GM12878 (cell line): ENCODE data around the gene SUN5. TPM values are rescaled to one million over a fixed set of nuclear protein-coding genes. Genes with fewer than 3 reads are reported as not detected.

Experiments used
- ATAC-seq: fragments of 200-7000 bp; cut with Tn5 transposase; 3 replicates; pipeline ENCODE4 v1.9.1; 2020; ENCODE audit warnings: mild to moderate bottlenecking, moderate library complexity
- BruUV-seq: library from RNA; stranded (reverse); fragments of 400-500 nt; replicated peaks from 2 replicates; lab custom pipeline; 2021; lab: Mats Ljungman, UMichigan
- CTCF ChIA-PET: fragments of 300-600 bp; sonication (Branson Sonifier 250); formaldehyde crosslinking; extraction: SDS; loops from one replicate; lab custom pipeline; 2021; ENCODE audit warnings: inconsistent platforms; lab: Yijun Ruan, JAX
- POLR2A ChIA-PET: fragments of 350-600 bp; formaldehyde crosslinking; extraction: SDS; loops from one replicate; lab custom pipeline; 2021; ENCODE audit warnings: inconsistent platforms; lab: Charles Lee
- RAD21 ChIA-PET: fragments of 300-600 bp; sonication (Branson Sonifier 250); formaldehyde crosslinking; loops from one replicate; lab custom pipeline; 2023; ENCODE audit warnings: antibody characterized with exemption; ENCODE audit not compliant: unreplicated experiment; lab: Charles Lee
- SMC1A ChIA-PET: fragments of 300-600 bp; sonication (Branson Sonifier 250); formaldehyde crosslinking; loops from one replicate; lab custom pipeline; 2023; ENCODE audit not compliant: unreplicated experiment, uncharacterized antibody; lab: Charles Lee
- DNase-seq: peaks from one replicate; pipeline ENCODE4 v3.0.0-alpha.2; 2011; ENCODE audit warnings: low read depth, low spot score
- FAIRE-seq: peaks from 3 replicates; lab custom pipeline; 2011; peaks lifted over from hg19 to GRCh38; lab: Jason Lieb, UNC
- H2AFZ ChIP-seq: 2 replicates; pipeline ENCODE4 v1.6.0; 2011; ENCODE audit warnings: low read depth, low read length, control low read depth; ENCODE audit not compliant: control insufficient read depth
- H3K27ac ChIP-seq: 2 replicates; pipeline ENCODE4 v1.5.1; 2011; ENCODE audit warnings: control low read depth; ENCODE audit not compliant: control insufficient read depth, insufficient read depth
- H3K27me3 ChIP-seq, 2 experiments: replicated peaks in 1 of 2; 2 replicates each; pipeline versions ENCODE4 v1.6.0 to v1.6.1; 2011; ENCODE audit warnings: low read length in 1 of 2; ENCODE audit not compliant: control insufficient read depth in 2 of 2, insufficient read depth in 2 of 2
- H3K36me3 ChIP-seq, 2 experiments: 2 replicates each; pipeline ENCODE4 v1.5.1; 2011; ENCODE audit warnings: low read length in 1 of 2; ENCODE audit not compliant: control insufficient read depth in 2 of 2, insufficient read depth in 2 of 2
- H3K4me1 ChIP-seq: 2 replicates; pipeline ENCODE4 v1.6.1; 2011; ENCODE audit warnings: mild to moderate bottlenecking, low read length, moderate library complexity, mixed read lengths; ENCODE audit not compliant: control insufficient read depth, insufficient read depth
- H3K4me2 ChIP-seq: 2 replicates; pipeline ENCODE4 v1.6.0; 2011; ENCODE audit warnings: control low read depth; ENCODE audit not compliant: control insufficient read depth, insufficient read depth
- H3K4me3 ChIP-seq: fragments of 200-600 bp; sonication (generic); 2 replicates; pipeline ENCODE4 v1.5.1; 2016
- H3K79me2 ChIP-seq: 2 replicates; pipeline ENCODE4 v1.6.0; 2011; ENCODE audit warnings: low read length; ENCODE audit not compliant: control insufficient read depth, insufficient read depth
- H3K9ac ChIP-seq: 2 replicates; pipeline ENCODE4 v1.8.0; 2011; ENCODE audit warnings: low read length, control low read depth, mixed read lengths; ENCODE audit not compliant: control insufficient read depth, insufficient read depth
- H3K9me3 ChIP-seq: replicated peaks from 3 replicates; pipeline ENCODE4 v1.5.1; 2011; ENCODE audit warnings: mild to moderate bottlenecking, low read length; ENCODE audit not compliant: control insufficient read depth, insufficient read depth
- H4K20me1 ChIP-seq: 2 replicates; pipeline ENCODE4 v1.6.0; 2011; ENCODE audit not compliant: control insufficient read depth, insufficient read depth
- GATAD2B ChIP-seq: fragments of 450-650 bp; conservative IDR thresholded peaks from 2 replicates; pipeline ENCODE4 v1.6.1; 2017; ENCODE audit warnings: low read depth, mild to moderate bottlenecking, moderate library complexity
- PAX8 ChIP-seq: fragments of 450-650 bp; IDR thresholded peaks from 2 replicates; pipeline ENCODE4 v1.6.1; 2017; ENCODE audit warnings: mild to moderate bottlenecking, moderate library complexity
- ZZZ3 ChIP-seq: IDR thresholded peaks from 2 replicates; pipeline ENCODE4 v1.6.1; 2011; ENCODE audit warnings: low read depth; ENCODE audit not compliant: control insufficient read depth, insufficient read length
- WGBS: methylation state at CpG from one replicate; pipeline ENCODE4 v1.1.6; 2016; ENCODE audit warnings: low lambda C conversion rate; ENCODE audit not compliant: insufficient replicate concordance, insufficient coverage; ENCODE audit errors: missing lambda C conversion rate; 5-methylcytosine and 5-hydroxymethylcytosine counted together
- in situ Hi-C: fragments of 300-500 bp; cut with MboI; formaldehyde crosslinking; loops from 9 replicates; pipeline ENCODE4 v1.14.3; 2018; ENCODE audit warnings: mixed read lengths
- intact Hi-C: fragments of 100-400 bp; cut with micrococcal nuclease; formaldehyde crosslinking; loops from one replicate; pipeline ENCODE4 v1.14.2; 2022; ENCODE audit not compliant: unreplicated experiment
- polyA plus RNA-seq, 11 experiments: library from polyadenylated mRNA; depleted of rRNA in 4 of 11; unstranded in 6 of 11; stranded (reverse) in 5 of 11; fragments of >200 nt; fragmentation: Nextera tagmentation in 4 of 11; fragmentation: Illumina TruSeq in 1 of 11; extraction: Ambion mirVana in 4 of 11; extraction: Trizol in 1 of 11; gene quantifications; 1 replicate in 1 of 11; 2 replicates in 10 of 11; pipeline versions ENCODE4 v1.2.1 to v1.2.3, GENCODE V29; 2011 to 2016; ENCODE audit warnings: inconsistent platforms in 2 of 11, missing spikeins in 2 of 11, low read depth in 1 of 11
- total RNA-seq, 4 experiments: library from RNA; depleted of rRNA in 3 of 4; stranded (reverse); fragments of >200 nt in 3 of 4; fragmentation: Illumina TruSeq in 1 of 4; extraction: Trizol in 1 of 4; gene quantifications; 2 replicates each; pipeline versions ENCODE4 v1.2.1 to v1.2.3, GENCODE V29; 2013 to 2021
- TF ChIP-seq, protein P1 (sequence below): fragments of 450-650 bp; IDR thresholded peaks from 2 replicates; pipeline ENCODE4 v1.6.1; 2017; ENCODE audit warnings: mild to moderate bottlenecking, low read depth, inconsistent platforms; ENCODE audit not compliant: poor library complexity, severe bottlenecking
- TF ChIP-seq, protein P2 (sequence below): IDR thresholded peaks from 2 replicates; pipeline ENCODE4 v1.6.1; 2012; ENCODE audit warnings: low read depth, low read length, improper control_type of control experiment
- TF ChIP-seq, protein P3 (sequence below): fragments of 450-650 bp; IDR thresholded peaks from 2 replicates; pipeline ENCODE4 v1.6.1; 2017; ENCODE audit warnings: mild to moderate bottlenecking, moderate library complexity
- TF ChIP-seq, protein P4 (sequence below): fragments of 450-650 bp; IDR thresholded peaks from 2 replicates; pipeline ENCODE4 v1.6.1; 2017; ENCODE audit warnings: antibody characterized with exemption, mild to moderate bottlenecking, moderate library complexity

The SUN5 gene
- total and polyA plus RNA-seq, 10 of the 15 experiments (the other 5 are each of a cell fraction or from before 2014, with no cell fraction given) = not detected

DNA sequence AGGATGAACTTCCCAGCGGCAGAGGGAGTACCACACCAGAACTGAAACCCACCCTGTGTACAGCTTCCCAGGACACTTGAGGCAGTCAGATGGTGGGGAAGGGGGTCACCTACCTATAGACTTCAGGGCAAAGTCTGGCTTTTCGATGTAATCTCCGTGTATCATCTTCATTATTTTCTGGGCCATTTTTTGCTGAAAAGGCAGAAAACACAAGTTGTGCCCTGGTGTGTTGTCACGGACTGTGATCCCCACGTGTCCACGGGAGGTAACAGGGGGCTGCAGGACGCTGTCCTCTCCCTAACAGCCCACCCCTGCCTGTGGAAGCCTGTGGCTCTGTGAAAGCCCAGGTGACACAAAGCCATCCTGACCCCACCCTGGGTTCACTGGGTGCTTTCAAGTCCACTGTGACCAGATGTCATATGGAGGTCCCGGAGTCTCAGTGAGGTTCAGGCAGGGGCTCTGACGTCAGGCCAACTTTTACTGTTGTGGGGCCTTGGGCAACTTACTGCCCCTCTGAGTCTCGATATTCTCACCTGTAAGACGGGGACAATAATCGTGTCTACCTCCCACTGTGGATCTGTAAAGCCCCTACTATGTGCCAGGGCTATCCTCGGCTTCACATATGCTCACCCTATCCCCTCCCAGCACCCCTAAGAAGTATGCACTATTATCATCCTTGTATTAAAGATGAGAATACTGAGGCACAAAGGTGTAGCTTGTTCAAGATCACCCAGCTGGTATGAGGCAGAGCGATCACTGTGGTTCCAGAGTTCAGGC is 14.5 kb downstream of the SUN5 start (continued):
- TF ChIP-seq, protein P1, sequence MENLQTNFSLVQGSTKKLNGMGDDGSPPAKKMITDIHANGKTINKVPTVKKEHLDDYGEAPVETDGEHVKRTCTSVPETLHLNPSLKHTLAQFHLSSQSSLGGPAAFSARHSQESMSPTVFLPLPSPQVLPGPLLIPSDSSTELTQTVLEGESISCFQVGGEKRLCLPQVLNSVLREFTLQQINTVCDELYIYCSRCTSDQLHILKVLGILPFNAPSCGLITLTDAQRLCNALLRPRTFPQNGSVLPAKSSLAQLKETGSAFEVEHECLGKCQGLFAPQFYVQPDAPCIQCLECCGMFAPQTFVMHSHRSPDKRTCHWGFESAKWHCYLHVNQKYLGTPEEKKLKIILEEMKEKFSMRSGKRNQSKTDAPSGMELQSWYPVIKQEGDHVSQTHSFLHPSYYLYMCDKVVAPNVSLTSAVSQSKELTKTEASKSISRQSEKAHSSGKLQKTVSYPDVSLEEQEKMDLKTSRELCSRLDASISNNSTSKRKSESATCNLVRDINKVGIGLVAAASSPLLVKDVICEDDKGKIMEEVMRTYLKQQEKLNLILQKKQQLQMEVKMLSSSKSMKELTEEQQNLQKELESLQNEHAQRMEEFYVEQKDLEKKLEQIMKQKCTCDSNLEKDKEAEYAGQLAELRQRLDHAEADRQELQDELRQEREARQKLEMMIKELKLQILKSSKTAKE = no peak
- TF ChIP-seq ZZZ3 = no peak

DNA sequence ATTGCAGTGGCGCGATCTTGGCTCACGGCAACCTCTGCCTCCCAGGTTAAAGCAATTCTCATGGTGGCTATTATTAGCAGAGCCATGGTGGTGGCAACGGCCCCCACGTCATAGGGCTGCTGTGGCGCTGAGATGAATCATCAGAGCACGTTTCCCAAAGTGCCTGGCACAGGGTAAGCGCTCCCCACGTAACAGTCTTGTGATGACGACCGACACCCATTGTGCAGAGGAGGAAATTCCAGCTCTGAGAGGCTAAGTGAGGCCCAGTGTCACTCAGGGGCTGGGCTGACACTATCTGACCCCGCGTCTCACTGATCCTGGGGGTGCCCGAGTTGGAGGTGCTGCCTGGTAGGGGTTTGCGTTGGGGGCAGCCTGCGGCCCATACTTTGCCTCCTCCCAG is 16.2 kb downstream of the SUN5 start:
- ChIA-PET SMC1A (interaction anchor here (1.1 kb wide), 1 partner anchor 135 kb away, joined by 3 read pairs; no protein-coding TSS in a partner anchor), RAD21 (no interaction called here), CTCF (no interaction called here), POLR2A (no interaction called here)
- DNase-seq (no peak), ATAC-seq (no peak), FAIRE-seq (no peak)
- Histone ChIP-seq H3K4me1 (no peaks in the 10 kb centered on the region), H3K36me3 (no peaks in the 10 kb centered on the region), H3K4me2 (no peak overlapping the region), H3K9me3 (no peaks in the 10 kb centered on the region), H3K9ac (no peak overlapping the region), H2AFZ (no peak overlapping the region), H4K20me1 (no peaks in the 10 kb centered on the region), H3K27me3 (no peaks in the 10 kb centered on the region; a peak in 2 of 4 replicates), H3K79me2 (no peaks in the 10 kb centered on the region), H3K4me3 (no peak overlapping the region), H3K27ac (no peak overlapping the region)
- no TSS peak for BruUV-seq
- in situ Hi-C loops (no loop called here), intact Hi-C loops (no loop called here)
- WGBS = 58% methylated on average over 16 of the region's 16 CpGs
- TF ChIP-seq, protein P2, sequence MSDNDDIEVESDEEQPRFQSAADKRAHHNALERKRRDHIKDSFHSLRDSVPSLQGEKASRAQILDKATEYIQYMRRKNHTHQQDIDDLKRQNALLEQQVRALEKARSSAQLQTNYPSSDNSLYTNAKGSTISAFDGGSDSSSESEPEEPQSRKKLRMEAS = no peak
- TF ChIP-seq, protein P3, sequence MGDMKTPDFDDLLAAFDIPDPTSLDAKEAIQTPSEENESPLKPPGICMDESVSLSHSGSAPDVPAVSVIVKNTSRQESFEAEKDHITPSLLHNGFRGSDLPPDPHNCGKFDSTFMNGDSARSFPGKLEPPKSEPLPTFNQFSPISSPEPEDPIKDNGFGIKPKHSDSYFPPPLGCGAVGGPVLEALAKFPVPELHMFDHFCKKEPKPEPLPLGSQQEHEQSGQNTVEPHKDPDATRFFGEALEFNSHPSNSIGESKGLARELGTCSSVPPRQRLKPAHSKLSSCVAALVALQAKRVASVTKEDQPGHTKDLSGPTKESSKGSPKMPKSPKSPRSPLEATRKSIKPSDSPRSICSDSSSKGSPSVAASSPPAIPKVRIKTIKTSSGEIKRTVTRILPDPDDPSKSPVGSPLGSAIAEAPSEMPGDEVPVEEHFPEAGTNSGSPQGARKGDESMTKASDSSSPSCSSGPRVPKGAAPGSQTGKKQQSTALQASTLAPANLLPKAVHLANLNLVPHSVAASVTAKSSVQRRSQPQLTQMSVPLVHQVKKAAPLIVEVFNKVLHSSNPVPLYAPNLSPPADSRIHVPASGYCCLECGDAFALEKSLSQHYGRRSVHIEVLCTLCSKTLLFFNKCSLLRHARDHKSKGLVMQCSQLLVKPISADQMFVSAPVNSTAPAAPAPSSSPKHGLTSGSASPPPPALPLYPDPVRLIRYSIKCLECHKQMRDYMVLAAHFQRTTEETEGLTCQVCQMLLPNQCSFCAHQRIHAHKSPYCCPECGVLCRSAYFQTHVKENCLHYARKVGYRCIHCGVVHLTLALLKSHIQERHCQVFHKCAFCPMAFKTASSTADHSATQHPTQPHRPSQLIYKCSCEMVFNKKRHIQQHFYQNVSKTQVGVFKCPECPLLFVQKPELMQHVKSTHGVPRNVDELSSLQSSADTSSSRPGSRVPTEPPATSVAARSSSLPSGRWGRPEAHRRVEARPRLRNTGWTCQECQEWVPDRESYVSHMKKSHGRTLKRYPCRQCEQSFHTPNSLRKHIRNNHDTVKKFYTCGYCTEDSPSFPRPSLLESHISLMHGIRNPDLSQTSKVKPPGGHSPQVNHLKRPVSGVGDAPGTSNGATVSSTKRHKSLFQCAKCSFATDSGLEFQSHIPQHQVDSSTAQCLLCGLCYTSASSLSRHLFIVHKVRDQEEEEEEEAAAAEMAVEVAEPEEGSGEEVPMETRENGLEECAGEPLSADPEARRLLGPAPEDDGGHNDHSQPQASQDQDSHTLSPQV = no peak
- TF ChIP-seq, protein P4, sequence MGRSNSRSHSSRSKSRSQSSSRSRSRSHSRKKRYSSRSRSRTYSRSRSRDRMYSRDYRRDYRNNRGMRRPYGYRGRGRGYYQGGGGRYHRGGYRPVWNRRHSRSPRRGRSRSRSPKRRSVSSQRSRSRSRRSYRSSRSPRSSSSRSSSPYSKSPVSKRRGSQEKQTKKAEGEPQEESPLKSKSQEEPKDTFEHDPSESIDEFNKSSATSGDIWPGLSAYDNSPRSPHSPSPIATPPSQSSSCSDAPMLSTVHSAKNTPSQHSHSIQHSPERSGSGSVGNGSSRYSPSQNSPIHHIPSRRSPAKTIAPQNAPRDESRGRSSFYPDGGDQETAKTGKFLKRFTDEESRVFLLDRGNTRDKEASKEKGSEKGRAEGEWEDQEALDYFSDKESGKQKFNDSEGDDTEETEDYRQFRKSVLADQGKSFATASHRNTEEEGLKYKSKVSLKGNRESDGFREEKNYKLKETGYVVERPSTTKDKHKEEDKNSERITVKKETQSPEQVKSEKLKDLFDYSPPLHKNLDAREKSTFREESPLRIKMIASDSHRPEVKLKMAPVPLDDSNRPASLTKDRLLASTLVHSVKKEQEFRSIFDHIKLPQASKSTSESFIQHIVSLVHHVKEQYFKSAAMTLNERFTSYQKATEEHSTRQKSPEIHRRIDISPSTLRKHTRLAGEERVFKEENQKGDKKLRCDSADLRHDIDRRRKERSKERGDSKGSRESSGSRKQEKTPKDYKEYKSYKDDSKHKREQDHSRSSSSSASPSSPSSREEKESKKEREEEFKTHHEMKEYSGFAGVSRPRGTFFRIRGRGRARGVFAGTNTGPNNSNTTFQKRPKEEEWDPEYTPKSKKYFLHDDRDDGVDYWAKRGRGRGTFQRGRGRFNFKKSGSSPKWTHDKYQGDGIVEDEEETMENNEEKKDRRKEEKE = no peak
- TF ChIP-seq GATAD2B (no peak), PAX8 (no peak)
